Right renal cortex interstitium (tissue), 3 donors: ENCODE data around the gene DCTN2. TPM values are rescaled to one million over a fixed set of nuclear protein-coding genes. Genes with fewer than 3 reads are reported as not detected.

ENCODE experiments used
- DNase-seq, 3 donors: peaks; one replicate each; pipeline ENCODE4 v3.0.0-alpha.2; 2013; ENCODE audit warnings: low read depth in 3 of 3, low spot score in 2 of 3
- polyA plus RNA-seq, 3 donors: library from polyadenylated mRNA; unstranded; fragments of 120-200 nt; gene quantifications; one replicate each; pipeline ENCODE4 v1.2.1, GENCODE V29; 2013; ENCODE audit not compliant: insufficient read length in 3 of 3

Gene DCTN2
- polyA plus RNA-seq, 3 donors, result 163 to 179 (median 165) TPM

DNA sequence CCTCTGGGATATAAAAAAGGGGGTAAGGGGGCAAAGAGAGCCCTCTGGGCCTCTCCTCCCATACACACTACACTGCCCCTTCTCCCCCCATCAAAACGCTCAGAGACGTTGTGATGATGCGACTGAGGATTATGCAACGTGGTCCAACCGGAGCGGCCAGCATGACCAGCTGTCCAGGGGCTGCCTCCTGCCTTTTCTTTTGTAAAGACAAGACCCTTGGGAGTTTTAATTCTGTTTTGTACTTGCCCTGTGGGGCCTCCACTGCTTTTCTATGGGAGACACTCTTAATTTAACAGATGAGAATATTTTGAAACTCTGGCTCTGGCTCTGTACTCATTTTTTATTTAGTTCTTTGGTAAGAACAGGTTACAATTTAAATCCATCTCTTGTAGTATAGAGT, 17.2 kb downstream of the DCTN2 start:
- no peak for DNase-seq

DNA sequence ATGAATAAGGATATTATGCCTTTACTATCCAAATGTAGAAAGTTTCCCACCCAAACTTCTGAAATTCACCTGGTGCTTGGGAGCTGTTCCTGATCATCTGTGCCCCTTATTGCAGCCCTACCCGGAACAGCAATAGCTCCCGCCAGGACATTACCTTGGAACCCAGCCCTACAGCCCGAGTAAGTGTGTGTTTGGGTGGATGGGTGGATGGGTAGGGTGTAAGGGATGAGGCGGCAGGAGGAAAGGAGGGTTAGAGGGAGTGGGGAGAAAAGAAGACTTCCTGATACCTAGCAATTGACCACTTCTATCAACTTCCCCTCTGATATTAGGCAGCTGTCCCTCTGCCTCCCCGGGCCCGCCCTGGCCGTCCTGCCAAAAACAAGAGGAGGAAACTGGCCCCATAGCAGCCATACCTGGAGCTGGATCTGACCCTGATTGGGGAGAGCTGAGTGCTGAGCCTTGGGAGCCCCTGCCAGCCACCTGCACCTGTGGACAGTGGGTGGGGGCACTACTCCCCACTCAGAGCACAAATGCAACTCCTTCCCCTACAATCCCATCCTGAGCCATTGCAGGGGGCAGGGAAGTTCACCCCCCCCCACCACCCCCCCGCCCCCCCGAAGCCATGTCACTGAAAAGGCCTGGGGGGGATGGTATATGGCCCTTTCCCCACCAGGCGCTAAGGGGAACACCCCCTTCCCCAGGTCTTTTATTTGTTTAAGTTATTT, 18.0 kb downstream of the DCTN2 start:
- DNase-seq, result no peak

DNA sequence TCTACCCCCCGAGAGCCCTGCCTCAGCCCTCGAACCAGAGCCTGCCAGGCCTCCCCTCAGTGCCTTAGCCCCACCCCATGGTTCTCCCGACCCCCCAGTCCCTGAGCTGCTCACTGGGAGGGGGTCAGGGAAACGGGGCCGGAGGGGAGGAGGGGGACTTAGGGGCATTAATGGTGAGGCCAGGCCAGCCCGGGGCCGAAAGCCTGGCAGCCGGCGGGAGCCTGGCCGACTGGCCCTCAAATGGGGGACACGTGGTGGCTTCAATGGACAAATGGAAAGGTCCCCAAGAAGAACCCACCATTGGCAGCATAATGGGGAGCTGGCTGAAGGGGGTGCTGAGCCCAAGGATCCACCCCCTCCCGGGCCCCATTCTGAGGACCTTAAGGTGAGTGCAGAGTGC, 18.8 kb downstream of the DCTN2 start:
- no peak for DNase-seq

DNA sequence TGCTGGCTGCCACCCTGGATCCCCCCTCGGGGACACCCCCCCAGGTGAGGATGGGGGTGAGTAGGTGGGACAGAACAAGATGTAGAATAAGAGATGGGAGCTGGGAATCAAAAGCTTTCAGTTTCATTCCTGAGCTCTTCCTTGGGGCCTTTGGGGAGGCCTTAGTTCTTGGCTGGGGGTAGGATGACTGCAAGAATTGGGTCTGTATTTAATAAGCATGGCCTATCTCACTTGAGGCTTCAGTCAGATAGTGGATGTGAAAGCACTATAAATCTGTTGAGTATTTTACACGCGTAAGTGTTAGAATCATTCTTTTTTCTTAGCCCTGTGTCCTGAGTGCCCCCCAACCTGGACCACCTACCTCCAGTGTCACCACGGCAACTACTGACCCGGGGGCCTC, 19.8 kb downstream of the DCTN2 start:
- DNase-seq, result no peak

DNA sequence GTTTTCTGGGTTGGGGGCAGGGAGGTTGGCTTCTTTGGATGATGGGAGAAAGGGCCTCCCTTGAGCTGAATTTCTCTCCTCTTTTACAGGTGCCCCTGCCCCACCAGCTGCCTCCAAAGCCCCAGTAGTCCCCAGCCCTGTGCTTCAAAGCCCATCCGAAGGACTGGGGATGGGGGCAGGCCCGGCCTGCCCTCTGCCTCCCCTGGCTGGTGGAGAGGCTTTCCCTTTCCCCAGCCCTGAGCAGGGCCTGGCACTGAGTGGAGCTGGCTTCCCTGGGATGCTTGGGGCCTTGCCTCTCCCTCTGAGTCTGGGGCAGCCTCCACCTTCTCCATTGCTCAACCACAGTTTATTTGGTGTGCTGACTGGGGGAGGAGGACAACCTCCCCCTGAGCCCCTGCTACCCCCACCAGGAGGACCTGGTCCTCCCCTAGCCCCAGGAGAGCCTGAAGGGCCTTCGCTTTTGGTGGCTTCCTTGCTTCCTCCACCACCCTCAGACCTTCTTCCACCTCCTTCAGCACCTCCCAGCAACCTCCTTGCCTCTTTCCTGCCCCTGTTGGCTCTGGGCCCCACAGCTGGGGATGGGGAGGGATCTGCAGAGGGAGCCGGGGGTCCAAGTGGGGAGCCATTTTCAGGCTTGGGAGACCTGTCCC, 20.4 kb downstream of the DCTN2 start:
- no peak for DNase-seq

DNA sequence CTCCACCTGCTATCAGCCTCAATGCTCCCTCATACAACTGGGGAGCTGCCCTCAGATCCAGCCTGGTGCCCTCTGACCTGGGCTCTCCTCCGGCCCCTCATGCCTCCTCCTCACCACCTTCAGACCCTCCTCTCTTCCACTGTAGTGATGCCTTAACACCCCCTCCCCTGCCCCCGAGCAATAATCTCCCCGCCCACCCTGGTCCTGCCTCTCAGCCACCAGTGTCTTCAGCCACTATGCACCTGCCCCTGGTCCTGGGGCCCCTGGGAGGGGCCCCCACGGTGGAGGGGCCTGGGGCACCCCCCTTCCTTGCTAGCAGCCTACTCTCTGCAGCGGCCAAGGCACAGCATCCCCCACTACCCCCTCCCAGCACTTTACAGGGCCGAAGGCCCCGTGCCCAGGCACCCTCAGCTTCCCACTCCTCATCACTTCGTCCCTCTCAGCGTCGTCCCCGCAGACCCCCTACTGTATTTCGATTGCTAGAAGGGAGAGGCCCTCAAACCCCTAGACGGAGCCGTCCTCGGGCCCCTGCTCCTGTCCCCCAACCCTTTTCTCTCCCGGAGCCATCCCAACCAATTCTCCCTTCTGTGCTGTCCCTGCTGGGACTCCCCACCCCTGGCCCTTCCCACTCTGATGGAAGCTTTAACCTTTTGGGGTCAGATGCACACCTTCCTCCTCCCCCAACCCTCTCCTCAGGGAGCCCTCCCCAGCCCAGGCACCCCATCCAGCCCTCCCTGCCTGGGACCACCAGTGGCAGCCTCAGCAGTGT, 21.2 kb downstream of the DCTN2 start:
- no peak for DNase-seq

DNA sequence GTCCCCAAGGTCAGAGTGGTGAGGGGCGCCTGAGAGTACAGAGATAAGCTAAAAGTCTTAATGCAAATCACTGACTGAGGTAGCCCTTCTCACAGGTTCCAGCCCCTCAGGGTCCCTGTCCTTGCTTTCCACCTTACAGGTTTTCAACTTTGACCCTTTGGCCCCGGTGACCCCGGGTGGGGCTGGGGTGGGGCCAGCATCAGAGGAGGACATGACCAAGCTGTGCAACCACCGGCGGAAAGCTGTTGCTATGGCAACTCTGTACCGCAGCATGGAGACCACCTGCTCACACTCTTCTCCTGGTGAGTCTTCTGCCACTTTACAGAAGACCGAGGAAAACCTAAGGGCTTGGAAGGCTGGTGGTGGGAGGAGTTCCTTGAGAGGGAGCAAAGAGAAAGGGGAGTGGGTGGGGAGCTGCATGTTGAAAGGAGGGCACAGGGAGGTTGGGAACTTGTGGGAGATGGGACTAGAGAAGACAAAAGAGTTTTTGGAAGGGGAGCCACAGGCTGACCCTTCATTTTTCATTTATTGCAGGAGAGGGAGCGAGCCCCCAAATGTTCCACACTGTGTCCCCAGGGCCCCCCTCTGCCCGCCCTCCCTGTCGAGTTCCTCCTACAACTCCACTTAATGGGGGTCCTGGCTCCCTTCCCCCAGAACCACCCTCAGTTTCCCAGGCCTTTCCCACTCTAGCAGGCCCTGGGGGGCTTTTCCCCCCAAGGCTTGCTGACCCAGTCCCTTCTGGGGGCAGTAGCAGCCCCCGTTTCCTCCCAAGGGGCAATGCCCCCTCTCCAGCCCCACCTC, 22.0 kb downstream of the DCTN2 start:
- no peak for DNase-seq

DNA sequence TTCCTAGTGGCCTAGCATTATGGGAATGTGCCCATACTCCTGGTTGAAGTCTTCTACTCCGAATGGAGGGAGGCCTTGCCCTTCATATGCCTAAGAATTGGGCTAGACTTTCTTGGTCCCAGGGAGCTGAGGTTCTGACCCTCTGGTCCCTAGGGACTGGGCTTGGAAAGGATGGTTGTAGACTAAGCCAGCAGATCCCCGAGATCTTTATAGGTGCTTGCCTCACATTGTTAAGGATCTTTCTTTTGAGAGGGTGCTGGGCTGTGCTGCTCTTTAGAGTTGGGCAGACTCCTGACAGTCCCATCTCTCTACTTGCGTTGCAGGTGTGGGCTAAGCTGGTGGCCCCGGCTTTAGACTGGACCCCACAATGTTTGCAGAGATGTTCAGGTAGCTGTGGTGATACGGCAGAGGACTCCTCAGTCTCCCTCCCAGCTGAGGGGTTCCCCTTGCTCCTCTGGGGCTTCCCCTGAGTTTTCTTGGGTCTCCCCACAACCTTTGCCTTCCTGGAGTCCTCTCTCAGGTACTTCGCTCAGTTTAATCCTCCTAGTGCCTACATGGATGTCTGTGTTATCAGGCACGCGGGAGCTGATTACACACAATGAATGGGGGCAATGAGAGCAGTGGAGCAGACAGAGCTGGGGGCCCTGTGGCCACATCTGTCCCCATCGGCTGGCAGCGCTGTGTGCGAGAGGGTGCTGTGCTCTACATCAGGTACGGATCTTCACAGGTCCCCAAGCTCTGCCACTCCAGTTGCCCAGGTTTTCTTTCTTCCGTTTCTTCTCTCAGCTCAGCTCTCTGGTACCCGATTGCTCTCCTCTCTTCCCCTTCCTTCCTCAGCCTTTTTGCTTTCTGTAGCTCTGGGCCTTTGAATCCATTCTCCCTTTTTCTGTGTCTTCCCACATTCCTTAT, 23.0 kb downstream of the DCTN2 start:
- DNase-seq, result no peak

DNA sequence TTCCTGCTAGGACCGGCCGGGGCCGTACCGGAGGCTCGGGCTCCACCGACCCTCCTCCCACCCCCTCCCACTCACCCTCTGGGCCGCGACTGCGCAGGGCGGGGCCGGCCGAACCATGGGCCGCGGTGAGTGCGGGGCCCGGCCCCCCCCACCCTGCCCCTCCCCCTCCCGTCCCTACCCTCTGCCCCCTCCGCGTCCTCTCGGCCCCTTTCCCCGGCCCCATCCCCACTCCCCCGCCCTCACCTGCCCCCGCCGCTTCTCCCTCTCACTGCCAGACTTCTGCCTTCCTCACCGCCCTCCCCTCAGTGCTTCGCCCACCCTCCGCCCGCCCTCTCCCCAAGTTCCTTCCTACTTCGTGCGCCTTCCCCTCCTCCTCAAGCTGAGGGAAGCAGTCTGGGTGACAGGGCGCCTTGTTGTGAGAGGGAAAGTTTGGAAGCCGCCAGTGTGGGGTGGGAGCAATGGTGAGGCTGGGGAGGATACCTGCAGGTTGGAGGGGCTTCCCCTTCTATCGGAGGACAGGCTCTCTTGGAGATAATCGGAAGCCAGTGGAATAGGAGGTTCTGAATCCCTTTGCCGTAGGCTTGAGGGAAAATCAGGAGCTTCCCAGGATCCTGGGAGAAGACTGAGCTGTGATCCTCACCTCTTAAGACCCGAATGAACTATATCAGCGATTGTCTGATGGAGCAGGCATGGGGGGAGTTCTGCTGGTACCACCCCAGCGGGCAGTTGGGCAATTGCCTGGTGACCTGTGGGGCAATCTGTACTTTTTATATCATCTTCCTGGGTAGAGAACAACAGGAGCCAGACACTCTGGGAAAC, 23.9 kb downstream of the DCTN2 start:
- peak in 1 of 3 donors; percentile 65 for DNase-seq

DNA sequence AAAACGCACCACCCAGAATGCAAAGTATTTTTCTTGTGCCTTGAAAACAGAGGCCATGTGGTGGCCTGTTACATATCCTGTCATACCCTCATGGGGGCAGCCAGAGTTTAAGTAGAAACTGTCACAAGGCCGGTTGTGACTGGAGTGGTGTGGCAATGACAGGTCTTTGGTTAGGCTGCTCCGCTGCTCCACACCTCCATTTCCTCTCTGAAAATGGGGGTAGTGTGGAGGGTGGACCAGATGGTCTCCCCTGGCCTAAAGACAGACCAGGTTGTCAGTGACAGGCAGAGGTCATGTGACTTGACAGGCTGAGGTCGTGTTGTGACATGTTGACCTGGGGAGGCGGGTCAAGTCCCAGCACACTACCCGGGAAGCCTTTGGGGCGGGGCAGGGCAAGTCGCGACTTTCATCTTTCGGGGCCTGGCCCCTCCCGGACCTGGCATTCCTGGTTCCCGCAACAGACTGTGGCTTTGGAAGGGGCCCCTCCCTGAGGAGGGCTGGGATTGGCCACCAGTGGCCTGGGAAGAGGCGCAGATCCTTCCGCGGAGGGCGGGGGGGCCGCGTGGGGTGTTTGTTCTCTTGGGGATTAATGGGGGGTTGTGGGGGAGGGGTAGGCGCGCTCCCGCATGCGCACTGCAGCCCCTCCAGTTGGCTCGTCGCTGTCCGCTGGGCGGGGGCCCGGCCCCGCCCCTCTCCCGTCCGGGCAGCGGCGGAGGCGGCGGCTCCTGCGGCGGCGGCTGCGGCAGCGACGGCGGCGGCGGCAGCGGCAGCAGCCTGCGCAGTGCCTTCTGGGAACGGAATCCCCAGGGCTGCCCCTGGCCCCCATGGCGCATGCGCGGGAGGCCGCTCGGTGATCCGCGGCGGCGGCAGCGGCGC, 24.7 kb downstream of the DCTN2 start, which contains the start of gene MBD6:
TSS of gene MBD6 (plus strand) at position 814 of the 876 bp plus-strand sequence. CDS start 1,480 bp downstream, outside the sequence.
- DNase-seq, result peak; percentile 66 to 79 (median 78)

DNA sequence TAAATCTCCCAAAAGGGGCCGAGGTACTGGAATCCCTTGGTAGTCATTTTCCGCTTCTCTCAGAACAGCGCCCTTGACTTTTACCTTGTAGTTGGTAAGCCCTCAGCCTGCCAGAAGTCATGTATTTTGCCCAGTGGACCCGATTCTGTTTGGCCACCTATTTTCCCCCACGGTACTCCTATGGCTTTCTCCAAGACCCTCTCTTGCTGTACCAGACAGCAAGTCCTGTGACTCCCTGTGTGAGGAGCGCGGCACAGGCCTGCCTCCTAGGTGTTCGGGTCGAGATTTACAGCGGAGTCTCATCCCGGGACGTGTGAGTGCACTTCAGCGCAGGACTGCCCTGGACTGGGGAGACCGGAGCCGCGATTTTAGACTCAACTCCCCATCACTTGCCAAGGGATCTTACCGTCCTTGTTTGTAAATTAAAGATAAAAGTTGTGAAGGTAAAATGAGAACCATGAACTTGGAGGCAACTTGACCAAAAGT, 25.4 kb downstream of the DCTN2 start:
- peak; percentile 23 to 45 (median 35) for DNase-seq

DNA sequence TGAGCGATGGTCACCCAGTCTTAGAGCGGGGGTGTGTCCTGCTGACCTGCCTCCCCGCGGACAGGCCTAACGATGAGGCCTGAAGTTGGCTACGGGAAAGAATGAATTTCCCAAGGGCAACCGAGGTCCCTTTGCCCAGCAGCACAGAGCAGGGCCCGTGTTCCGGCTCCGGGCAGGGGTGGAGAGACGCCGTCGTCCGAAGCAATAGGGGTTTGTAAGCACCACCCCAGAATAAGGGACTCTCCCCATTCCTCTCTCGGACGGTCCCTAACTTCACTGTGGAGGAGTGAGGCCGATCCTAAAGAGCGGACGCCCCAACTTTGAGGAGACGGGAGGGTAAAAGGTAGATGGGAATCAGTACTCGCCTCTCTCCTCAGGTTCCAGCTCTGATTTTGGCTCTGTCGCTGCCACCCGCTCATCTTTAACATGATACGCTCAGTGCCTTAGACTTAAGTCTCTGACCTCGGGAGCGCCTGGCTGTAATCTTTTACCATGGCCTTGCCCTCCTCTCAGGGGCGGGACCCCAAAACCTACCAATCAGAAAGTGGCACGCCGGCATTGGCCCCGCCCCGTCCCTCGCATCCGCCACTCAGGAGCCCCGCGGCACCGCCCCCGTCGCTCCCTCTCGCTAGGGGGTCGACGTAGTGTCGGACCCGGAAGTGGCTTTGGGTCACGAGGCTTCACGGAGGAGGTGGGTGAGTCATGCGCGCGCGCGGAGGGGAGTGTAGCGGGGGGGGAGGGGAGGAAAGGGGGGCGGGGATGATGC, 26.8 kb downstream of the DCTN2 start, which contains the start of gene DDIT3:
TSS of gene DDIT3 (minus strand) at position 462 of the 766 bp plus-strand sequence. CDS start 3,108 bp downstream, outside the sequence.
- DNase-seq, result peak; percentile 91 to 98 (median 95)

DNA sequence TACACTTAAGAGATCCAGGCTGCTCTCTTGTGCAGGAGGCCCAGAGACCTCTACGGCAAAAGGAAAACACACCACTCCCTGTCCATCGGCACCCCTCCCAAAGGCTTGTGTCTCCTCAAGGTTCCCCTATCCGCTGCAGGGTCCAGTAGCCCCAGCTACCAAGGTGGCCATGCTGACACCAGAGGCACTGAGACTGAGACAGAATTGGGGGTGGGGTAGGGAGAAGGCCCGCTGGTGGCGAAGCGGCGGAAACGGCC, 27.3 kb downstream of the DCTN2 start:
- DNase-seq, result peak in 1 of 3 donors; percentile 16

DNA sequence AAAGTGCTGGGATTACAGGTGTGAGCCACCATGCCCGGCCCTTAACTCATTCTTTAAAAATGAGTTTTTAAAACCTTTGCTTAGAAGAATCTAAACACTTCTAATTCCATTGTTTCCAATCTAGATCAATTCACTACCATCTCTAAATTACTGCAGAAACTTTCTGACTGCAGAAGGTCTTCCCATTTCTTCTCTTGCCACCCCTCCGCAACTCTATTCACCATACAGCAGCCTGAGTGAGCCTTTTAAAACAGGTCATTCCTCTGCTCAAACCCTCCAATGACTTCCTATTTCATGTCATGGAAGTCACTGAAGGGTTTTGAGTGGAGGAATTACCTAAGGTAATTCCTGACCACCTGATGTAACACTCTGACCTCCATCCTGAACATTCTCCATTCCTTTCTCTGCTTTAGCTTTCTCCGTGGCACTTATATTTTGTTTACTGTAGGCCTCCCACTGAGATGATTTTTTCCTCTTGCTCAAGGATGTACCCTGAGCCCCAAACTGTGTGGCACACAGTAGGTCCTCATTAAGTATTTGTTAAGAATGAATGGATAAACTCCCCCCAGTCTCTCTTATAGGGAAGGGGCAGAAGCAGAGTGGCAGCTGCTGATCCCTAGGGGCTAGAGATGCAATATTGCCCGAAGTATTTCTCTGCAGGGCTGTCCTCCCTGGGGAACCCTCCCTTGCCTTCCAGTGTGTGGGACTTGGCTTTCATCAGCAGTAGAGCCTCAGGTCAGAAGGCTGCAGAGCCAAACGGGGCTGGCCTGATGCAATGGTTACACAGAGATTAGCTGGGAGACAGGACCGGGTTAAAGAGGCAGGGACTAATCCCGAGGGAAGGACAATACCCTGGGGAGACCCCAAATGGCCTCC, 27.8 kb downstream of the DCTN2 start:
- DNase-seq, result no peak

DNA sequence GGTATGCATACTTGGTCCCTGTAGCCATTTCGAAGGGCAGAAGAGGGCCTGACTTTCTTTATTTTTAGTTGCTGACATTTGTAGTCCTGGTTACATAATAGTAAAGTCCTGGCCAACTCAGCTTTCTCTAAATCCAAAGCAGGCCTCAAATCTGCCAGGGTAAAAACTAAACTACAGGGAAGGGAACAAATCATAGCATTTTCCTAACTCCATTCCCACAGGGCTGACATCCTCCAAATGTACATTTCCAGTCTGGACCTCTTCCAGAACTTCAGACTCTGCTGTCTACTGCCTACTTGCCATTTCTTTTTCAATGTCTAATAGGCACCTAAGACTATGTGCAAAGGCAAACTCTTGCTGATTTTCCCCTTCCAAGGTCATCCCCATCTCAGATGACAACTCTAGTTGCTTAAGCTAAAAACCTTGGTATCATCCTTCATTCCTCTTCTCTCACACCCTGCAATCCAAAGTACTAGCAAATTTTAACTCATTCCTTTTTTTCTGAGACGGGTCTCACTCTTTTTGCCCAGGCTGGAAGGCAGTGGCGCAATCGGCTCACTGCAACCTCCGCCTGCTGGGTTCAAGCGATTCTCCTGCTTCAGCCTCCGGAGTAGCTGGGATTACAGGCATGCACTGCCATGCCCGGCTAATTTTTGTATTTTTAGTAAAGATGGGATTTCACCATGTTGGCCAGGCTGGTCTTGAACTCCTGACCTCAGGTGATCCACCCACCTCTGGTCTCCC, 28.6 kb downstream of the DCTN2 start:
- no peak for DNase-seq
